HEK293 (cell line): ENCODE results near the gene SAMD8.

ENCODE experiments used
- CTCF ChIA-PET: fragments of 350-600 bp; formaldehyde crosslinking; extraction: SDS; loops from one replicate; lab custom pipeline; 2021; ENCODE audit warnings: antibody characterized with exemption; lab: Yijun Ruan, JAX
- POLR2A ChIA-PET: fragments of 300-600 bp; formaldehyde crosslinking; extraction: SDS; loops from one replicate; lab custom pipeline; 2020; ENCODE audit warnings: antibody characterized with exemption, inconsistent platforms; lab: Yijun Ruan, JAX
- H3K27ac ChIP-seq: fragments of 200-500 bp; sonication (Bioruptor generic); 2 replicates; pipeline ENCODE4 v1.5.1; 2014; ENCODE audit warnings: low read depth, low read length, control low read depth, inconsistent platforms; ENCODE audit errors: extremely low read depth
- H3K36me3 ChIP-seq, 2 experiments: fragments of 200-500 bp in 1 of 2; sonication (Bioruptor generic) in 1 of 2; 1 replicate in 1 of 2; 2 replicates in 1 of 2; pipeline ENCODE4 v1.5.1; 2014 to 2017; ENCODE audit warnings: inconsistent platforms in 2 of 2, low read length in 2 of 2; ENCODE audit not compliant: control insufficient read depth in 2 of 2, insufficient read depth in 1 of 2
- H3K4me1 ChIP-seq: fragments of 200-500 bp; sonication (Bioruptor generic); 2 replicates; pipeline ENCODE4 v1.5.1; 2014; ENCODE audit warnings: mild to moderate bottlenecking, low read length, inconsistent platforms; ENCODE audit not compliant: control insufficient read depth, insufficient read depth
- H3K4me3 ChIP-seq: 2 replicates; pipeline ENCODE4 v1.5.1; 2011; ENCODE audit warnings: low read depth, mild to moderate bottlenecking, control low read depth, low read length, moderate library complexity
- H3K9me3 ChIP-seq: fragments of 200-500 bp; sonication (Bioruptor generic); 2 replicates; pipeline ENCODE4 v1.5.1; 2014; ENCODE audit warnings: low read depth, low read length, inconsistent platforms; ENCODE audit not compliant: control insufficient read depth, insufficient read depth
- CTCF ChIP-seq: fragments of 450-650 bp; formaldehyde crosslinking; IDR thresholded peaks from 2 replicates; pipeline ENCODE4 v1.5.1; 2016; ENCODE audit warnings: missing biosample characterization, missing genetic modification characterization
- GLIS1 ChIP-seq: fragments of 450-650 bp; formaldehyde crosslinking; IDR thresholded peaks from 2 replicates; pipeline ENCODE4 v1.5.1; 2016; ENCODE audit warnings: missing biosample characterization, missing genetic modification characterization
- KLF1 ChIP-seq: fragments of 450-650 bp; formaldehyde crosslinking; IDR thresholded peaks from 2 replicates; pipeline ENCODE4 v1.5.1; 2016; ENCODE audit warnings: missing biosample characterization, missing genetic modification characterization
- PBX3 ChIP-seq: sonication (generic); formaldehyde crosslinking; IDR thresholded peaks from 2 replicates; pipeline ENCODE4 v1.8.1; 2022; ENCODE audit warnings: mild to moderate bottlenecking, moderate library complexity, missing genetic modification reagents
- PRDM4 ChIP-seq: fragments of 450-650 bp; formaldehyde crosslinking; IDR thresholded peaks from 2 replicates; pipeline ENCODE4 v1.5.1; 2017; ENCODE audit warnings: missing biosample characterization, missing genetic modification characterization
- SCRT2 ChIP-seq: fragments of 450-650 bp; formaldehyde crosslinking; IDR thresholded peaks from 2 replicates; pipeline ENCODE4 v1.5.1; 2016; ENCODE audit warnings: missing biosample characterization, missing genetic modification characterization
- TSHZ1 ChIP-seq: fragments of 450-650 bp; formaldehyde crosslinking; IDR thresholded peaks from 2 replicates; pipeline ENCODE4 v1.5.1; 2016; ENCODE audit warnings: missing biosample characterization, missing genetic modification characterization, borderline replicate concordance
- ZBTB8A ChIP-seq: fragments of 450-650 bp; formaldehyde crosslinking; IDR thresholded peaks from 2 replicates; pipeline ENCODE4 v1.5.1; 2016; ENCODE audit warnings: missing biosample characterization, missing genetic modification characterization
- ZNF132 ChIP-seq: fragments of 450-650 bp; formaldehyde crosslinking; IDR thresholded peaks from 2 replicates; pipeline ENCODE4 v1.5.1; 2017; ENCODE audit warnings: missing biosample characterization, missing genetic modification characterization, borderline replicate concordance
- ZNF544 ChIP-seq: fragments of 450-650 bp; formaldehyde crosslinking; IDR thresholded peaks from 2 replicates; pipeline ENCODE4 v1.5.0; 2017; ENCODE audit warnings: missing biosample characterization, missing genetic modification characterization
- ZNF624 ChIP-seq: fragments of 450-650 bp; formaldehyde crosslinking; IDR thresholded peaks from 2 replicates; pipeline ENCODE4 v1.5.1; 2017; ENCODE audit warnings: missing biosample characterization, missing genetic modification characterization
- ZNF660 ChIP-seq: fragments of 450-650 bp; IDR thresholded peaks from 2 replicates; pipeline ENCODE4 v1.5.1; 2018; ENCODE audit warnings: missing biosample characterization, mild to moderate bottlenecking, missing genetic modification characterization
- ZNF677 ChIP-seq: fragments of 450-650 bp; IDR thresholded peaks from 2 replicates; pipeline ENCODE4 v1.5.0; 2018; ENCODE audit warnings: missing biosample characterization, mild to moderate bottlenecking, missing genetic modification characterization, moderate library complexity
- ZNF777 ChIP-seq: fragments of 450-650 bp; formaldehyde crosslinking; IDR thresholded peaks from 2 replicates; pipeline ENCODE4 v1.5.1; 2017; ENCODE audit warnings: missing biosample characterization, missing genetic modification characterization, borderline replicate concordance
- ZNF830 ChIP-seq: fragments of 450-650 bp; IDR thresholded peaks from 2 replicates; pipeline ENCODE4 v1.5.0; 2018; ENCODE audit warnings: missing biosample characterization, missing genetic modification characterization, low read depth, mild to moderate bottlenecking, moderate library complexity
- TF ChIP-seq, protein P1 (sequence below): fragments of 450-650 bp; formaldehyde crosslinking; IDR thresholded peaks from 2 replicates; pipeline ENCODE4 v1.5.1; 2017; ENCODE audit warnings: missing biosample characterization, mild to moderate bottlenecking, missing genetic modification characterization, moderate library complexity
- TF ChIP-seq, protein P2 (sequence below): fragments of 450-650 bp; formaldehyde crosslinking; IDR thresholded peaks from 2 replicates; pipeline ENCODE4 v1.5.1; 2016; ENCODE audit warnings: missing biosample characterization, missing genetic modification characterization
- TF ChIP-seq, protein P3 (sequence below): fragments of 450-650 bp; formaldehyde crosslinking; IDR thresholded peaks from 2 replicates; pipeline ENCODE4 v1.5.1; 2017; ENCODE audit warnings: missing biosample characterization, missing genetic modification characterization

SAMD8 gene

GRCh38 chr10:75097666-75098285 lies 13.7 kb upstream of the SAMD8 start:
- Histone ChIP-seq H3K4me3 (no peak overlapping the region), H3K4me1 (no peaks in the 10 kb centered on the region), H3K27ac (no peak overlapping the region)
- CTCF ChIA-PET: interaction anchor here (0.5 to 4.9 kb wide), 8 partner anchors 11 to 1045 kb away, joined by 3 to 48 read pairs (median 4); a partner anchor contains a TSS
- TF ChIP-seq CTCF (tag by site-specific recombination) (peak; percentile 47; the same call in 1 of the 2 replicates), ZBTB8A (tag by site-specific recombination) (no peak), SCRT2 (tag by site-specific recombination) (no peak)
- TF ChIP-seq, all 188 proteins: peak for 1
- POLR2A ChIA-PET: no interaction called here
- Histone ChIP-seq H3K36me3 (no peaks in the 10 kb centered on the region), H3K9me3 (no peaks in the 10 kb centered on the region)

DNA sequence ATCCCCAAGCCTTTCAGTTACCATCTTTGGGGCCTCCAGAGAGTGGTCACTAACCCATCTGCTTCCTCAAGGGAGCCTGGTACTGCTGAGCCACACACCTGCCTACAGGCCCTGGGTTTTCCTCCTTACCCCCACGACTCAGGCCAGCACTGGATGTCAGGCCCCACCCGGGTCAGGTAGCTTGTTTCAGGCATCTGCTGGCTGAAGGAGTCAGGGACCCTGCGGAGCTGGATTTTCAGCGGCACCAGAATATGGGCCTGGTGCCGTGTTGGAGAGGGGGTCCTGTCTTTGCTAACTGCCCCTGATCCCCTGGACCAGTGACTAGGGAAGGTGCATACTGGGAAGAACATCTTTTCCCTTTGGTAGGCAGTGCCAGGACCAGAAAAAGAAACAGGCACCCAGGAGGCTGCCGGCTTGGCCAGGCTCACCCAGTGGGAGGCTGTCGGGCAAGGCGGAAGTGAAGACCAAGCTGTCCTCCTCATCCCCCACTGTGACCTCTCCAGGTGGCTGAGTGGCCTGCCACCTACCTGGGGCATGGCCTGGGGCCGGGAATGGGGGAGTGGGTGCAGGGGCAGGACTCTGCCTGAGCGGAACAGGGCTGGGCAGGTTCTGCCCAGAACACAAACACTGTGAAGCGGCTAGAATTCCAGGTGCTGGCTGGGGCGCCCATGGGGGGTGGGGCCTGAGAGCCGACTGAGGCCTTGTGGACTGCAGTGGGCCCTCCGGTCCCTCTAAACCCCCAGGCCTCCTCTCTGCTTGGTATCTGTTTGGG lies 12.4 kb upstream of the SAMD8 start:
- Histone ChIP-seq H3K4me3 (no peak overlapping the region), H3K36me3 (no peaks in the 10 kb centered on the region), H3K27ac (no peak overlapping the region), H3K4me1 (no peaks in the 10 kb centered on the region), H3K9me3 (no peaks in the 10 kb centered on the region)
- CTCF ChIA-PET: interaction anchor here (0.5 to 4.9 kb wide), 15 partner anchors 9 to 1985 kb away, joined by 3 to 48 read pairs (median 4); a partner anchor contains a TSS
- POLR2A ChIA-PET: no interaction called here
- TF ChIP-seq ZNF830 (tag by site-specific recombination): no peak
- TF ChIP-seq ZNF132 (tag by site-specific recombination): no peak
- TF ChIP-seq PRDM4 (tag by site-specific recombination): no peak
- TF ChIP-seq, protein P1, sequence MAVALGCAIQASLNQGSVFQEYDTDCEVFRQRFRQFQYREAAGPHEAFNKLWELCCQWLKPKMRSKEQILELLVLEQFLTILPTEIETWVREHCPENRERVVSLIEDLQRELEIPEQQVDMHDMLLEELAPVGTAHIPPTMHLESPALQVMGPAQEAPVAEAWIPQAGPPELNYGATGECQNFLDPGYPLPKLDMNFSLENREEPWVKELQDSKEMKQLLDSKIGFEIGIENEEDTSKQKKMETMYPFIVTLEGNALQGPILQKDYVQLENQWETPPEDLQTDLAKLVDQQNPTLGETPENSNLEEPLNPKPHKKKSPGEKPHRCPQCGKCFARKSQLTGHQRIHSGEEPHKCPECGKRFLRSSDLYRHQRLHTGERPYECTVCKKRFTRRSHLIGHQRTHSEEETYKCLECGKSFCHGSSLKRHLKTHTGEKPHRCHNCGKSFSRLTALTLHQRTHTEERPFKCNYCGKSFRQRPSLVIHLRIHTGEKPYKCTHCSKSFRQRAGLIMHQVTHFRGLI (tag by site-specific recombination): no peak
- no peak for TF ChIP-seq ZNF660 (tag by site-specific recombination)
- no peak for TF ChIP-seq TSHZ1 (tag by site-specific recombination)
- no peak for TF ChIP-seq ZNF777
- TF ChIP-seq, protein P2, sequence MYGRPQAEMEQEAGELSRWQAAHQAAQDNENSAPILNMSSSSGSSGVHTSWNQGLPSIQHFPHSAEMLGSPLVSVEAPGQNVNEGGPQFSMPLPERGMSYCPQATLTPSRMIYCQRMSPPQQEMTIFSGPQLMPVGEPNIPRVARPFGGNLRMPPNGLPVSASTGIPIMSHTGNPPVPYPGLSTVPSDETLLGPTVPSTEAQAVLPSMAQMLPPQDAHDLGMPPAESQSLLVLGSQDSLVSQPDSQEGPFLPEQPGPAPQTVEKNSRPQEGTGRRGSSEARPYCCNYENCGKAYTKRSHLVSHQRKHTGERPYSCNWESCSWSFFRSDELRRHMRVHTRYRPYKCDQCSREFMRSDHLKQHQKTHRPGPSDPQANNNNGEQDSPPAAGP (tag by site-specific recombination): no peak
- TF ChIP-seq ZNF624: no peak
- TF ChIP-seq, protein P3, sequence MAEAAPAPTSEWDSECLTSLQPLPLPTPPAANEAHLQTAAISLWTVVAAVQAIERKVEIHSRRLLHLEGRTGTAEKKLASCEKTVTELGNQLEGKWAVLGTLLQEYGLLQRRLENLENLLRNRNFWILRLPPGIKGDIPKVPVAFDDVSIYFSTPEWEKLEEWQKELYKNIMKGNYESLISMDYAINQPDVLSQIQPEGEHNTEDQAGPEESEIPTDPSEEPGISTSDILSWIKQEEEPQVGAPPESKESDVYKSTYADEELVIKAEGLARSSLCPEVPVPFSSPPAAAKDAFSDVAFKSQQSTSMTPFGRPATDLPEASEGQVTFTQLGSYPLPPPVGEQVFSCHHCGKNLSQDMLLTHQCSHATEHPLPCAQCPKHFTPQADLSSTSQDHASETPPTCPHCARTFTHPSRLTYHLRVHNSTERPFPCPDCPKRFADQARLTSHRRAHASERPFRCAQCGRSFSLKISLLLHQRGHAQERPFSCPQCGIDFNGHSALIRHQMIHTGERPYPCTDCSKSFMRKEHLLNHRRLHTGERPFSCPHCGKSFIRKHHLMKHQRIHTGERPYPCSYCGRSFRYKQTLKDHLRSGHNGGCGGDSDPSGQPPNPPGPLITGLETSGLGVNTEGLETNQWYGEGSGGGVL: no peak
- no peak for TF ChIP-seq ZNF544
- no peak for TF ChIP-seq ZNF677 (tag by site-specific recombination)
- TF ChIP-seq PBX3 (CRISPR knock-in tag): no peak
- no peak for TF ChIP-seq GLIS1 (tag by site-specific recombination)
- no peak for TF ChIP-seq KLF1 (tag by site-specific recombination)
